ENCODE results near the gene DIDO1. TPM values are rescaled to one million over a fixed set of nuclear protein-coding genes. Genes with fewer than 3 reads are reported as not detected.

DIDO1 gene
- total and polyA plus RNA-seq, 12 donors, result 16.0 to 44.6 (median 37.0) TPM

DNA sequence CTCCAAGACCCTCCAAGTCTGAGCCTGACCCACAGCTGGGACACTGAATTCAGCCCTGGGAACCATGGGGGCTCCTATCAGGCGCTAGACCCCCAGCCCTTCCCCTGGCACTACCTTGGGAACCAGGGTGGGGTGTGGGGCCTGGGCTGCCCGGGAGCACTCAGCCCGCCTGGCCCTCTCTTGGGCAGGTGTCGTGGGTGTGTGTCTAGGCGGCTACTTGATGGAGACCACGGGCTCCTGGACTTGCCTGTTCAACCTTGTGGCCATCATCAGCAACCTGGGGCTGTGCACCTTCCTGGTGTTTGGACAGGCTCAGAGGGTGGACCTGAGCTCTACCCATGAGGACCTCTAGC, 40.8 kb upstream of the DIDO1 start:
- intact Hi-C loops (cut with DNase I), result no loop called here
- Histone ChIP-seq H3K27ac (no peak overlapping the region), H3K27me3 (peaks cover 0 to 30% (median 15%) of the 10 kb centered on the region in 7 donors), H3K4me3 (no peak overlapping the region), H3K36me3 (peaks cover 0 to 25% (median 0%) of the 10 kb centered on the region in 9 donors), H3K4me1 (peaks cover 0 to 1% (median 0%) of the 10 kb centered on the region in 9 donors), H3K9me3 (no peaks in the 10 kb centered on the region)
- TF ChIP-seq, protein P1, sequence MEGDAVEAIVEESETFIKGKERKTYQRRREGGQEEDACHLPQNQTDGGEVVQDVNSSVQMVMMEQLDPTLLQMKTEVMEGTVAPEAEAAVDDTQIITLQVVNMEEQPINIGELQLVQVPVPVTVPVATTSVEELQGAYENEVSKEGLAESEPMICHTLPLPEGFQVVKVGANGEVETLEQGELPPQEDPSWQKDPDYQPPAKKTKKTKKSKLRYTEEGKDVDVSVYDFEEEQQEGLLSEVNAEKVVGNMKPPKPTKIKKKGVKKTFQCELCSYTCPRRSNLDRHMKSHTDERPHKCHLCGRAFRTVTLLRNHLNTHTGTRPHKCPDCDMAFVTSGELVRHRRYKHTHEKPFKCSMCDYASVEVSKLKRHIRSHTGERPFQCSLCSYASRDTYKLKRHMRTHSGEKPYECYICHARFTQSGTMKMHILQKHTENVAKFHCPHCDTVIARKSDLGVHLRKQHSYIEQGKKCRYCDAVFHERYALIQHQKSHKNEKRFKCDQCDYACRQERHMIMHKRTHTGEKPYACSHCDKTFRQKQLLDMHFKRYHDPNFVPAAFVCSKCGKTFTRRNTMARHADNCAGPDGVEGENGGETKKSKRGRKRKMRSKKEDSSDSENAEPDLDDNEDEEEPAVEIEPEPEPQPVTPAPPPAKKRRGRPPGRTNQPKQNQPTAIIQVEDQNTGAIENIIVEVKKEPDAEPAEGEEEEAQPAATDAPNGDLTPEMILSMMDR (IDR thresholded peaks at IDR 0.05), result no peak
- DNase-seq (no peak), ATAC-seq (no peak)
- 89 to 92% methylated on average over 6 of the region's 6 CpGs for WGBS, 2 donors

DNA sequence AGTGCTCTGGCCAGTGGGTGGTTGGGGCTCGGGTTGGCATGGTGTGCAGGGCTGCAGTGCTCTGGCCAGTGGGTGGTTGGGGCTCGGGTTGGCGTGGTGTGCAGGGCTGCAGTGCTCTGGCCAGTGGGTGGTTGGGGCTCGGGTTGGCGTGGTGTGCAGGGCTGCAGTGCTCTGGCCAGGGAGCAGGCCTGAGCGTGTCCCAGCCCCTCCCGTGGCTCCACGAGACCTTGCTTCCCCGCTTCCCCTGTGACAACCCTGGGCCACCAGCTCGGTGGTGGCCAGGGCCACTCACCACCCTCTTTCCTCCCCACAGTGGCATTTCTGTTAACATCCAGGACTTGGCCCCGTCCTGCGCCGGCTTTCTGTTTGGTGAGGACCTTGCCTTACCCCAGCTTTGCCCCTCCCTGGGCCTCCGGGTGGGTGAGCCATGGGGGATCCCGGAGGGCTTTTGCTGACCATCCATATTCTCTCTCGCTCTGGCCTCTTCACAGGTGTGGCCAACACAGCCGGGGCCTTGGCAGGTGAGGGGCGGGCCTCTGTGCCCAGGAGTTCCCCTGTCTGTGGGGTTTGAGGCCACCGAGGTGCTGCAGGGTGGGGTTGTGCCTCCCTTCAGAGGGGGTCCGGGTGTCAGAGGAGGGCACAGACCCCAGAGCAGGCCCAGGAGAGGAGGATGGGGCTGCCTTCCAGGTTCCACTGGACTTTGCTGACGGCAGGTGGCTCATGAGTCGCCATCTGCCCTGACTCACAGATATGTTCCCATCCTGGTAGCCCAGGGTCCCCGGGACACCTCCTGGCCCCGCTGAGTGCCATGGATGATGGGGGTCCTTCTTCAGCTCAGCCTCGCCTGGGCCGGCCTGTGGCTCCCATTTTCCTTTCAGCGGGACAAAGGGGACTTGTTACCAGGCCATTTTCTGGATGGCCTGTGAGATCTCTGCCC, 40.2 kb upstream of the DIDO1 start:
- H3K36me3 ChIP-seq, result peaks cover 0 to 25% (median 0%) of the 10 kb centered on the region in 9 donors
- no peak for DNase-seq
- peaks cover 0 to 30% (median 15%) of the 10 kb centered on the region in 7 donors for H3K27me3 ChIP-seq
- H3K27ac ChIP-seq, result no peak overlapping the region
- TF ChIP-seq, protein P1 (IDR thresholded peaks at IDR 0.05), result no peak
- intact Hi-C loops (cut with DNase I), result no loop called here
- H3K4me3 ChIP-seq, result no peak overlapping the region
- ATAC-seq, result no peak
- no peaks in the 10 kb centered on the region for H3K9me3 ChIP-seq
- no peaks in the 10 kb centered on the region for H3K4me1 ChIP-seq
- 94% methylated on average over 26 of the region's 27 CpGs for WGBS, 2 donors

DNA sequence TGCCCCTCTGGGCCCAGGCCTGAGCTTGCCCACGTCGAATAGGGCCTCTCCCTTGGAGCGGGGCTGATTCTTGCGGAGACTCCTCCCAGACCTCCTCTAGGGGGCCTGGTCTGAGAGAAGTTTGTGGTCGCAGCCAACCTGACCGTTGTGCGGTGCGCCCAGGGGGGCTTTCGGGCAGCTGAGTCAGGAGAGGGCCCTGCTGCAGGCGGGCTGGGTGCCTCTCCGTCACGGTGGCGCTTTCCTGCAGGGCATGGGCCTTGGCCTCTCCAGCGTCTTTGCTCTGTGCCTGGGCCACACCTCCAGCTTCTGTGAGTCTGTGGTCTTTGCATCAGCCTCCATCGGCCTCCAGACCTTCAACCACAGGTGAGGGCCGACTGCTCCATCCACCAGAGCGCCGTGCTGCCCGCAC, 39.1 kb upstream of the DIDO1 start:
- TF ChIP-seq, protein P1 (IDR thresholded peaks at IDR 0.05), result no peak
- no peaks in the 10 kb centered on the region for H3K4me1 ChIP-seq
- 78 to 89% methylated on average over 19 of the region's 19 CpGs for WGBS, 2 donors
- no peaks in the 10 kb centered on the region for H3K9me3 ChIP-seq
- DNase-seq (no peak), ATAC-seq (no peak)
- H3K36me3 ChIP-seq, result peaks cover 0 to 25% (median 0%) of the 10 kb centered on the region in 9 donors
- H3K4me3 ChIP-seq, result no peak overlapping the region
- peaks cover 0 to 20% (median 5%) of the 10 kb centered on the region in 7 donors for H3K27me3 ChIP-seq
- no peak overlapping the region for H3K27ac ChIP-seq
- intact Hi-C loops (cut with DNase I), result no loop called here

DNA sequence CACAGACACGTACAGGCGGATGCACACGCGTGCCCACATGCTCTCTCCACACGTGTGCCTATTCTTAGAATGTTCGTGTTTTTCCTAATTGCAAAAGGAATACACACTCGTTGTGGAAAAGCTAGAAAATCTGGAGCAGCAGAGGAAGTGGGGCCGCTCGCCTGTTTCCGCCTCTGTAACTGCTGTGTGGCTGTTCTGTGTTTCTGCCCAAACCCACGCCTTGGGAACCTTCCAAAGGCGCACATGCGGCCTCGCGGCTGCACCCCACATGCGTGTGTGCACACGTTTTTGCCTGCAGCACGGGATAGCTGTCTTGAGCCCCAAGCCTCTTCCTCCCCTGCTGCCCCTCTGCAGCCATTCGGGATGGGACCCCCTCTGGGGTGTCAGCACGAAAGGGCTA, 38.4 kb upstream of the DIDO1 start:
- Histone ChIP-seq H3K4me3 (no peak overlapping the region), H3K36me3 (peaks cover 0 to 25% (median 0%) of the 10 kb centered on the region in 9 donors), H3K4me1 (no peaks in the 10 kb centered on the region), H3K27ac (no peak overlapping the region), H3K27me3 (peaks cover 0 to 14% (median 0%) of the 10 kb centered on the region in 7 donors), H3K9me3 (no peaks in the 10 kb centered on the region)
- intact Hi-C loops (cut with DNase I), result no loop called here
- TF ChIP-seq, protein P1 (IDR thresholded peaks at IDR 0.05), result no peak
- 81 to 82% methylated on average over 20 of the region's 20 CpGs for WGBS, 2 donors
- ATAC-seq, result no peak
- DNase-seq, result no peak
